Putamen (tissue), 1 donor: ENCODE data around the gene LPCAT3.

Experiments
- DNase-seq: peaks from one replicate; pipeline ENCODE4 v3.0.0-alpha.2; 2016; ENCODE audit warnings: low spot score

LPCAT3 gene

GRCh38 chr12:6996040-6996441 lies 22.2 kb downstream of the LPCAT3 start:
- no peak for DNase-seq

- no peak for DNase-seq
These were observed 30.2 kb downstream of the LPCAT3 start for GRCh38 chr12:6987956-6988553.

GRCh38 chr12:6982532-6982931 lies 35.7 kb downstream of the LPCAT3 start:
- DNase-seq: no peak

GRCh38 chr12:6981152-6982052 lies 36.9 kb downstream of the LPCAT3 start:
- no peak for DNase-seq

GRCh38 chr12:6980740-6981139 lies 37.5 kb downstream of the LPCAT3 start:
- DNase-seq: no peak

GRCh38 chr12:6980075-6980474 lies 38.2 kb downstream of the LPCAT3 start:
- DNase-seq: no peak

GRCh38 chr12:6979453-6979852 lies 38.8 kb downstream of the LPCAT3 start:
- no peak for DNase-seq

GRCh38 chr12:6979021-6979420 lies 39.3 kb downstream of the LPCAT3 start:
- no peak for DNase-seq

GRCh38 chr12:6978611-6979011 lies 39.7 kb downstream of the LPCAT3 start:
- no peak for DNase-seq

GRCh38 chr12:6978188-6978587 lies 40.1 kb downstream of the LPCAT3 start:
- DNase-seq: no peak

- DNase-seq: no peak
These were observed 40.6 kb downstream of the LPCAT3 start for GRCh38 chr12:6977653-6978052.

- no peak for DNase-seq
These were observed 42.8 kb downstream of the LPCAT3 start for GRCh38 chr12:6975297-6976032.

GRCh38 chr12:6974180-6974579 lies 44.1 kb downstream of the LPCAT3 start:
- no peak for DNase-seq

- DNase-seq: no peak
These were observed 48.2 kb downstream of the LPCAT3 start for GRCh38 chr12:6970096-6970527.

GRCh38 chr12:6968426-6968825 lies 49.9 kb downstream of the LPCAT3 start:
- no peak for DNase-seq

- DNase-seq: no peak
These were observed 50.6 kb downstream of the LPCAT3 start for GRCh38 chr12:6967651-6968100.

- DNase-seq: no peak
These were observed 51.9 kb downstream of the LPCAT3 start for GRCh38 chr12:6966351-6966750.

GRCh38 chr12:6965714-6966113 lies 52.6 kb downstream of the LPCAT3 start:
- no peak for DNase-seq

GRCh38 chr12:6965026-6965661 lies 53.1 kb downstream of the LPCAT3 start:
- DNase-seq: peak; percentile 79

- DNase-seq: no peak
These were observed 53.7 kb downstream of the LPCAT3 start for GRCh38 chr12:6964605-6965025.

GRCh38 chr12:6963791-6964413 lies 54.4 kb downstream of the LPCAT3 start:
- DNase-seq: no peak
